Left kidney (tissue), 2 donors: Measurements from ENCODE around the gene ZC3H13. TPM values are rescaled to one million over a fixed set of nuclear protein-coding genes. Genes with fewer than 3 reads are reported as not detected.

Experiments
- DNase-seq: peaks from one replicate; pipeline ENCODE4 v3.0.0-alpha.2; 2013
- polyA plus RNA-seq: library from polyadenylated mRNA; unstranded; fragments of 120-200 nt; gene quantifications from one replicate; pipeline ENCODE4 v1.2.1, GENCODE V29; 2013; ENCODE audit not compliant: insufficient read length

The ZC3H13 gene
- polyA plus RNA-seq, 1 donor, result 82.2 TPM

- DNase-seq, result no peak
Observed at GRCh38 chr13:45941261-45941660, 111.3 kb downstream of the ZC3H13 start.

- DNase-seq, result no peak
Observed at GRCh38 chr13:45940061-45940460, 112.5 kb downstream of the ZC3H13 start.

- DNase-seq, result no peak
Observed at GRCh38 chr13:45936621-45937020, 115.9 kb downstream of the ZC3H13 start.

GRCh38 chr13:45934283-45934682 is 118.3 kb downstream of the ZC3H13 start:
- DNase-seq, result no peak

- no peak for DNase-seq
Observed at GRCh38 chr13:45933203-45933908, 119.2 kb downstream of the ZC3H13 start.

GRCh38 chr13:45932676-45933075 is 119.9 kb downstream of the ZC3H13 start:
- DNase-seq, result no peak

GRCh38 chr13:45932172-45932571 is 120.4 kb downstream of the ZC3H13 start:
- no peak for DNase-seq

- DNase-seq, result no peak
Observed at GRCh38 chr13:45931211-45931610, 121.3 kb downstream of the ZC3H13 start.

- DNase-seq, result no peak
Observed at GRCh38 chr13:45930177-45930576, 122.4 kb downstream of the ZC3H13 start.

- DNase-seq, result no peak
Observed at GRCh38 chr13:45928843-45929242, 123.7 kb downstream of the ZC3H13 start.

GRCh38 chr13:45928176-45928575 is 124.4 kb downstream of the ZC3H13 start:
- no peak for DNase-seq

- no peak for DNase-seq
Observed at GRCh38 chr13:45926741-45927140, 125.8 kb downstream of the ZC3H13 start.

GRCh38 chr13:45925151-45925550 is 127.4 kb downstream of the ZC3H13 start:
- no peak for DNase-seq

GRCh38 chr13:45921162-45921736 is 131.3 kb downstream of the ZC3H13 start:
- no peak for DNase-seq

GRCh38 chr13:45918597-45918996 is 133.9 kb downstream of the ZC3H13 start:
- DNase-seq, result no peak

GRCh38 chr13:45917019-45917418 is 135.5 kb downstream of the ZC3H13 start:
- no peak for DNase-seq

- DNase-seq, result peak; percentile 56
Observed at GRCh38 chr13:45915686-45916439, 136.7 kb downstream of the ZC3H13 start.

GRCh38 chr13:45909673-45910072 is 142.9 kb downstream of the ZC3H13 start:
- DNase-seq, result no peak

- DNase-seq, result no peak
Observed at GRCh38 chr13:45909089-45909488, 143.5 kb downstream of the ZC3H13 start.

GRCh38 chr13:45907503-45907902 is 145.0 kb downstream of the ZC3H13 start:
- DNase-seq, result no peak
